ENCODE data around the gene TIGD4. TPM values are rescaled to one million over a fixed set of nuclear protein-coding genes. Genes with fewer than 3 reads are reported as not detected.

TIGD4 gene
- total and polyA plus RNA-seq, 4 donors = 0.02 to 0.42 (median 0.23) TPM

- H3K9me3 ChIP-seq (ENCODE audit: control insufficient read depth in 4 of 4, low read length in 3 of 4) = no peaks in the 10 kb centered on the region
Measured at GRCh38 chr4:152805071-152805650, 25.6 kb upstream of the TIGD4 start.

GRCh38 chr4:152803541-152803940 is 24.0 kb upstream of the TIGD4 start:
- H3K4me3 ChIP-seq (ENCODE audit: low read depth in 1 of 3, low read length in 3 of 3) = no peak overlapping the region
- no peak for TF ChIP-seq NR2F2 (IDR thresholded peaks at IDR 0.05)
- TF ChIP-seq YY1 (IDR thresholded peaks at IDR 0.05) = no peak
- no peak for TF ChIP-seq GABPA (IDR thresholded peaks at IDR 0.05 in 1 of 2, conservative IDR thresholded peaks at IDR 0.05 in 1 of 2)
- TF ChIP-seq SP1 (IDR thresholded peaks at IDR 0.05) = no peak
- no peak for TF ChIP-seq ZBTB33 (IDR thresholded peaks at IDR 0.05)
- no peaks in the 10 kb centered on the region for H3K4me1 ChIP-seq (ENCODE audit: control insufficient read depth in 4 of 4, insufficient read depth in 4 of 4, low read length in 3 of 4)
- WGBS = 93% methylated on average over 1 of the region's 1 CpG
- no peaks in the 10 kb centered on the region for H3K36me3 ChIP-seq (ENCODE audit: control insufficient read depth in 4 of 4, insufficient read depth in 3 of 4, low read depth in 1 of 4, low read length in 3 of 4)
- DNase-seq (ENCODE audit: low spot score) = no peak
- H3K27me3 ChIP-seq (ENCODE audit: control insufficient read depth in 4 of 4, insufficient read depth in 4 of 4, low read length in 3 of 4) = no peaks in the 10 kb centered on the region
- H3K9me3 ChIP-seq (ENCODE audit: control insufficient read depth in 4 of 4, low read length in 3 of 4) = no peaks in the 10 kb centered on the region
- no peak overlapping the region for H3K27ac ChIP-seq (ENCODE audit: low read depth in 1 of 2, low read length in 2 of 2)
- no peak overlapping the region for H3K9ac ChIP-seq (ENCODE audit: low read depth in 1 of 2, low read length in 2 of 2)

More at GRCh38 chr4:152805071-152805650, 25.6 kb upstream of the TIGD4 start:
- DNase-seq (ENCODE audit: low spot score) = no peak
- TF ChIP-seq EGR1 (IDR thresholded peaks at IDR 0.05; ENCODE audit: low read depth in 2 of 2) (no peak), CTCF (IDR thresholded peaks at IDR 0.05; ENCODE audit: low read depth, low read length, missing input control) (no peak), MAX (IDR thresholded peaks at IDR 0.05) (no peak), REST (IDR thresholded peaks at IDR 0.05) (no peak), HNF4A (conservative IDR thresholded peaks at IDR 0.05) (no peak), ATF3 (IDR thresholded peaks at IDR 0.05) (no peak), SP1 (IDR thresholded peaks at IDR 0.05) (no peak), FOXA1 (IDR thresholded peaks at IDR 0.05) (no peak)
- H3K27ac ChIP-seq (ENCODE audit: low read depth in 1 of 2, low read length in 2 of 2) = no peak overlapping the region
- H3K36me3 ChIP-seq (ENCODE audit: control insufficient read depth in 4 of 4, insufficient read depth in 3 of 4, low read depth in 1 of 4, low read length in 3 of 4) = no peaks in the 10 kb centered on the region
- H3K4me1 ChIP-seq (ENCODE audit: control insufficient read depth in 4 of 4, insufficient read depth in 4 of 4, low read length in 3 of 4) = no peaks in the 10 kb centered on the region
- WGBS = 72% methylated on average over 2 of the region's 2 CpGs
- no peaks in the 10 kb centered on the region for H3K27me3 ChIP-seq (ENCODE audit: control insufficient read depth in 4 of 4, insufficient read depth in 4 of 4, low read length in 3 of 4)
- no peak overlapping the region for H3K4me3 ChIP-seq (ENCODE audit: low read depth in 1 of 3, low read length in 3 of 3)
- H3K9ac ChIP-seq (ENCODE audit: low read depth in 1 of 2, low read length in 2 of 2) = no peak overlapping the region
